Activated CD4-positive, alpha-beta T cell treated with anti-CD3 and anti-CD28 coated beads, Interleukin-2, amount 50 U/mL, for 16 hours (primary cell): ENCODE measurements around the gene PRSS53.

Experiments
- DNase-seq: peaks from one replicate; pipeline ENCODE4 v3.0.0-alpha.2; 2020

Gene PRSS53

GRCh38 chr16:31036691-31037090 lies 52.1 kb downstream of the PRSS53 start:
- DNase-seq, result no peak

GRCh38 chr16:31033709-31034492 lies 54.8 kb downstream of the PRSS53 start:
- peak; percentile 89 for DNase-seq
